Smooth muscle cell (in vitro differentiated cells): ENCODE data around the gene ATP9B. TPM values are rescaled to one million over a fixed set of nuclear protein-coding genes. Genes with fewer than 3 reads are reported as not detected.

Source experiments
- DNase-seq: peaks from one replicate; lab custom pipeline; 2025; ENCODE audit not compliant: unreplicated experiment; lab: John Stamatoyannopoulos, UW
- H2AFZ ChIP-seq: fragments of 200-600 bp; sonication (generic); 2 replicates; pipeline ENCODE4 v1.6.0; 2016; ENCODE audit warnings: antibody characterized with exemption, low read depth, mild to moderate bottlenecking
- H3F3A ChIP-seq: fragments of 200-600 bp; sonication (generic); 2 replicates; pipeline ENCODE4 v1.6.0; 2017; ENCODE audit warnings: antibody characterized with exemption, low read depth
- H3K27ac ChIP-seq: fragments of 200-600 bp; sonication (generic); 2 replicates; pipeline ENCODE4 v1.5.1; 2016; ENCODE audit warnings: low read depth, mild to moderate bottlenecking
- H3K27me3 ChIP-seq: fragments of 200-600 bp; sonication (generic); 2 replicates; pipeline ENCODE4 v1.6.1; 2016; ENCODE audit warnings: low read depth, mild to moderate bottlenecking
- H3K36me3 ChIP-seq: fragments of 200-600 bp; sonication (generic); 2 replicates; pipeline ENCODE4 v1.5.1; 2016; ENCODE audit warnings: low read depth
- H3K4me1 ChIP-seq: fragments of 200-600 bp; sonication (generic); 2 replicates; pipeline ENCODE4 v1.5.1; 2016; ENCODE audit warnings: low read depth
- H3K4me2 ChIP-seq: fragments of 200-600 bp; sonication (generic); 2 replicates; pipeline ENCODE4 v1.6.0; 2016; ENCODE audit warnings: mild to moderate bottlenecking
- H3K4me3 ChIP-seq: fragments of 200-600 bp; sonication (generic); 2 replicates; pipeline ENCODE4 v1.5.1; 2016; ENCODE audit warnings: mild to moderate bottlenecking
- H3K79me2 ChIP-seq: fragments of 200-600 bp; sonication (generic); 2 replicates; pipeline ENCODE4 v1.6.0; 2016; ENCODE audit warnings: low read depth, mild to moderate bottlenecking
- H3K9ac ChIP-seq: fragments of 200-600 bp; sonication (generic); 2 replicates; pipeline ENCODE4 v1.6.0; 2016; ENCODE audit warnings: low read depth
- H3K9me3 ChIP-seq: fragments of 200-600 bp; sonication (generic); replicated peaks from 2 replicates; pipeline ENCODE4 v1.5.1; 2016; ENCODE audit warnings: low read depth
- H4K20me1 ChIP-seq: fragments of 200-600 bp; sonication (generic); 2 replicates; pipeline ENCODE4 v1.6.0; 2016; ENCODE audit warnings: low read depth
- WGBS: methylation state at CpG from one replicate; pipeline ENCODE4 v1.1.7; 2016; ENCODE audit warnings: low lambda C conversion rate; 5-methylcytosine and 5-hydroxymethylcytosine counted together
- polyA plus RNA-seq: library from polyadenylated mRNA; unstranded; fragments of >200 nt; fragmentation: Nextera tagmentation; extraction: Ambion mirVana; gene quantifications from 2 replicates; pipeline ENCODE4 v1.2.1, GENCODE V29; 2016
- total RNA-seq: library from RNA; depleted of rRNA; stranded (reverse); fragments of >200 nt; gene quantifications from 2 replicates; pipeline ENCODE4 v1.2.3, GENCODE V29; 2014
- TF ChIP-seq, protein P1 (sequence below): fragments of 200-600 bp; sonication (generic); IDR thresholded peaks from 2 replicates; pipeline ENCODE4 v1.5.1; 2017; ENCODE audit warnings: borderline replicate concordance, mild to moderate bottlenecking, antibody characterized with exemption; ENCODE audit not compliant: insufficient read depth, poor library complexity, severe bottlenecking

The ATP9B gene
- total and polyA plus RNA-seq, 2 experiments from 2014 or later = 6.1 to 16.4 TPM

DNA sequence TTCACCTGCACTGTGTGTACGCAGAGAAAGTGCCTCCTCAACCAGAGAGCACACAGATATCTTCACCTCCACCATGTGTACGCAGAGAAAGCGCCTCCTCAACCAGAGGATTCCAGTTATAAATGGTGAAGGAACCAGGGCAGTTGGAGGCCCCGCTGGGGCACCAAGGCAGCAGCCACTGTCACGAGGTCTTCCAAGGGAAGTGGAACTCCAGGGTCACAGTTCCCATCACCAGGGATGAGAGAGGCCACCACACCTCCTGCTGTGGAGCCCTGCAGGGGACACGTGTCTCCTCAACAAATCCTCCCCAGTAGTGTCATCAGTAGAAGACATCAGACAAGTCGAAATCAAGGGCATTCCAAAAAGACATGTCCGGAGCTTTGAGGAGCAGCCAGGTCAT, 298.3 kb downstream of the ATP9B start:
- 96% methylated on average over 8 of the region's 8 CpGs for WGBS

DNA sequence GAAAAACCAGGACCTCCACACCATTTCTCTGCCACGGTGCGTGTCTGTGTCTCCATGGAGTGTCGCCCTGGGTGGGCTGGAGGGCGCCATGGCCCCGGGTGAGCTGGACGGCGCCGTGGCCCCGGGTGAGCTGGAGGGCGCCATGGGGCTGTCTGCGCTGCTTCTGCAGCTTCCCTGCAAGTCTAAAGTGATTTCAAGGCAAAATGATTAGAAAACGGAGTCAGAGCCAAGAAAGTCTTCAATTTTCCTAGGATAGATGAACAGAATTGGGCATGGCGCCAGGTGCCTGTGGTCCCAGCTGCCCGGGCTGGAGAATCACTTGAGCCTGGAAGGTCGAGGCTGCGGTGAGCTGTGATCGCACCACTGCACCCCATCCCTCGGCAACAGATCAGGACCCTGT, 298.8 kb downstream of the ATP9B start:
- Histone ChIP-seq H3K27me3 (no peaks in the 10 kb centered on the region), H3K4me3 (no peak overlapping the region), H3K4me2 (no peak overlapping the region), H3K27ac (no peak overlapping the region), H2AFZ (no peak overlapping the region), H3K9ac (no peak overlapping the region), H3K36me3 (no peaks in the 10 kb centered on the region), H3K9me3 (no peaks in the 10 kb centered on the region), H3K79me2 (no peaks in the 10 kb centered on the region), H3K4me1 (no peaks in the 10 kb centered on the region), H4K20me1 (no peaks in the 10 kb centered on the region), H3F3A (no peaks in the 10 kb centered on the region)
- TF ChIP-seq, protein P1, sequence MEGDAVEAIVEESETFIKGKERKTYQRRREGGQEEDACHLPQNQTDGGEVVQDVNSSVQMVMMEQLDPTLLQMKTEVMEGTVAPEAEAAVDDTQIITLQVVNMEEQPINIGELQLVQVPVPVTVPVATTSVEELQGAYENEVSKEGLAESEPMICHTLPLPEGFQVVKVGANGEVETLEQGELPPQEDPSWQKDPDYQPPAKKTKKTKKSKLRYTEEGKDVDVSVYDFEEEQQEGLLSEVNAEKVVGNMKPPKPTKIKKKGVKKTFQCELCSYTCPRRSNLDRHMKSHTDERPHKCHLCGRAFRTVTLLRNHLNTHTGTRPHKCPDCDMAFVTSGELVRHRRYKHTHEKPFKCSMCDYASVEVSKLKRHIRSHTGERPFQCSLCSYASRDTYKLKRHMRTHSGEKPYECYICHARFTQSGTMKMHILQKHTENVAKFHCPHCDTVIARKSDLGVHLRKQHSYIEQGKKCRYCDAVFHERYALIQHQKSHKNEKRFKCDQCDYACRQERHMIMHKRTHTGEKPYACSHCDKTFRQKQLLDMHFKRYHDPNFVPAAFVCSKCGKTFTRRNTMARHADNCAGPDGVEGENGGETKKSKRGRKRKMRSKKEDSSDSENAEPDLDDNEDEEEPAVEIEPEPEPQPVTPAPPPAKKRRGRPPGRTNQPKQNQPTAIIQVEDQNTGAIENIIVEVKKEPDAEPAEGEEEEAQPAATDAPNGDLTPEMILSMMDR = no peak
- DNase-seq = no peak
- 89% methylated on average over 18 of the region's 18 CpGs for WGBS

More for the DNA sequence above, 298.3 kb downstream of the ATP9B start:
- H2AFZ ChIP-seq = no peak overlapping the region
- H3K79me2 ChIP-seq = no peaks in the 10 kb centered on the region
- H3F3A ChIP-seq = no peaks in the 10 kb centered on the region
- H4K20me1 ChIP-seq = no peaks in the 10 kb centered on the region
- no peak overlapping the region for H3K27ac ChIP-seq
- H3K4me3 ChIP-seq = no peak overlapping the region
- no peaks in the 10 kb centered on the region for H3K9me3 ChIP-seq
- H3K36me3 ChIP-seq = no peaks in the 10 kb centered on the region
- TF ChIP-seq, protein P1 = no peak
- no peak overlapping the region for H3K4me2 ChIP-seq
- no peaks in the 10 kb centered on the region for H3K4me1 ChIP-seq
- DNase-seq = no peak
- H3K9ac ChIP-seq = no peak overlapping the region
- H3K27me3 ChIP-seq = no peaks in the 10 kb centered on the region

DNA sequence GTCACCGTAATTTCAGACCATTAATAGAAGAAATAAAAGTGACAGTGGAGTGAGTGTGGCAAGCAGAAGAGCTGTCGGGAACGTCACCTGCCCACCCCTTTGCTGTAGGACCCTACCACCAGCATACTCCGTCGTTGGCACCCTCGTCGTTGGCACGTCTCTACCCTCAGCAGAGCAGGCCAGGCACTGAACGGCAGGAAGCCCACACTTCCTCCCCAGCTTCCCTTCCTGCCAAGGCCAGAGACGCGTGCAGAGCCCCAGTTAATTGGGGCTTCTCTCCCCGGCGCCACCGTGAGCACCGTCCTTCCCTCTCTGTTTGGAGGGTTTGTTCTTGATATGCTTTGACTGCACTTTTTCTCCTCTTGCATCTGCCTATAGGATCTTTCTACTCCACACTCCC, 299.5 kb downstream of the ATP9B start:
- H3K9ac ChIP-seq = no peak overlapping the region
- H3K36me3 ChIP-seq = no peaks in the 10 kb centered on the region
- no peaks in the 10 kb centered on the region for H3K9me3 ChIP-seq
- H3K79me2 ChIP-seq = no peaks in the 10 kb centered on the region
- no peaks in the 10 kb centered on the region for H3F3A ChIP-seq
- H3K4me2 ChIP-seq = no peak overlapping the region
- H3K27me3 ChIP-seq = no peaks in the 10 kb centered on the region
- no peak overlapping the region for H3K27ac ChIP-seq
- H2AFZ ChIP-seq = no peak overlapping the region
- no peak for DNase-seq
- TF ChIP-seq, protein P1 = no peak
- H4K20me1 ChIP-seq = no peaks in the 10 kb centered on the region
- WGBS = 95% methylated on average over 15 of the region's 15 CpGs
- no peak overlapping the region for H3K4me3 ChIP-seq
- no peaks in the 10 kb centered on the region for H3K4me1 ChIP-seq

DNA sequence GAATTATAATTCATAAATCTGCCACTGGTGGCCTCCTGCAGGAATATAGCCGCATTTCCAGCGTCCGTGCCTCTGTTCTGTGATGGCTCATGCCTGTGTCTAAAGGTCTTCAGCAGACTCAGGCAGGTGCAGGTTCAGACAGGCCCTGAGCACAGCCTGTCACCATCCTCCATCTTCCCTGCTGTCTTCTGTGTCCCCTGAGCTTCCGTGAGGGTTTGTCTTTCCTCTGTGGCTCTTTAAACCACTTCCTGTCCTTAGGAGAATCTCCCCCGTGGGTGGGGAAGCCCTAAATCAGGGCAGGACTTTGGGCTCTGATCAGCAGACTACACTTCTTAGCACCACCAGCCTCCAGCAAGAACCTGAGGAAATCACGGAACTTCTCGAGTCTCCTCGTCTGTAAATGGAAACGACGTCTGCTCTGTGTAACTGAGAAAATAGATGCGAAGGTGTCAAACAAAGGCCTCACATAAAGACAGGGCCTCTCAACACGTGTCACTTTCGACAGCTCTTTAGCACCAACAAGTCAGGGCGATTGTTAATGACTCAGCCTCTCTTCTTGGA, 302.4 kb downstream of the ATP9B start:
- no peak overlapping the region for H3K9ac ChIP-seq
- H3F3A ChIP-seq = no peaks in the 10 kb centered on the region
- H4K20me1 ChIP-seq = no peaks in the 10 kb centered on the region
- H3K9me3 ChIP-seq = no peaks in the 10 kb centered on the region
- H3K4me2 ChIP-seq = no peak overlapping the region
- no peaks in the 10 kb centered on the region for H3K79me2 ChIP-seq
- TF ChIP-seq, protein P1 = no peak
- no peaks in the 10 kb centered on the region for H3K36me3 ChIP-seq
- no peaks in the 10 kb centered on the region for H3K27me3 ChIP-seq
- H3K4me3 ChIP-seq = no peak overlapping the region
- 80% methylated on average over 14 of the region's 14 CpGs for WGBS
- DNase-seq = no peak
- H2AFZ ChIP-seq = no peak overlapping the region
- no peaks in the 10 kb centered on the region for H3K4me1 ChIP-seq
- H3K27ac ChIP-seq = no peak overlapping the region
